GM21723 (cell line): ENCODE measurements around the gene KRAS.

Source experiments
- ATAC-seq: cut with Tn5 transposase; IDR thresholded peaks from one replicate; pipeline ENCODE4 v1.9.1; 2021; ENCODE audit warnings: mild to moderate bottlenecking, moderate library complexity; ENCODE audit not compliant: unreplicated experiment

KRAS gene

DNA sequence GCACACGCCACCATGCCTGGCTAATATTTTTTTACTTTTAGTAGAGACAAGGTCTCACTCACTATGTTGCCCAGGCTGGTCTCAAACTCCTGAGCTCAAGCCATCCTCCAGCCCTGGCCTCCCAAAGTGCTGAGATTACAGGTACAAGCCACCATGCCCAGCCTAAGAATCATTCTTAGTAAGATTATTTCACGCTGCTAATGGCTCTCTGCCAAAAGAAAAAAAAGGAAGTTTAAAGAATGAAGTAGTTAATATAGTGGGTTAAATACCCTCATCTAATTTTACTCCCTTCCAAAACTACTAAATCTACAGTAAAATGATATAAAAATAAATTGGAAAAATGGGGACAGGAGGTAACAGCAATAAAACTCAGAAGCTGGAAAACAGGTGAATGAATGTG, 53.1 kb downstream of the KRAS start:
- no peak for ATAC-seq

DNA sequence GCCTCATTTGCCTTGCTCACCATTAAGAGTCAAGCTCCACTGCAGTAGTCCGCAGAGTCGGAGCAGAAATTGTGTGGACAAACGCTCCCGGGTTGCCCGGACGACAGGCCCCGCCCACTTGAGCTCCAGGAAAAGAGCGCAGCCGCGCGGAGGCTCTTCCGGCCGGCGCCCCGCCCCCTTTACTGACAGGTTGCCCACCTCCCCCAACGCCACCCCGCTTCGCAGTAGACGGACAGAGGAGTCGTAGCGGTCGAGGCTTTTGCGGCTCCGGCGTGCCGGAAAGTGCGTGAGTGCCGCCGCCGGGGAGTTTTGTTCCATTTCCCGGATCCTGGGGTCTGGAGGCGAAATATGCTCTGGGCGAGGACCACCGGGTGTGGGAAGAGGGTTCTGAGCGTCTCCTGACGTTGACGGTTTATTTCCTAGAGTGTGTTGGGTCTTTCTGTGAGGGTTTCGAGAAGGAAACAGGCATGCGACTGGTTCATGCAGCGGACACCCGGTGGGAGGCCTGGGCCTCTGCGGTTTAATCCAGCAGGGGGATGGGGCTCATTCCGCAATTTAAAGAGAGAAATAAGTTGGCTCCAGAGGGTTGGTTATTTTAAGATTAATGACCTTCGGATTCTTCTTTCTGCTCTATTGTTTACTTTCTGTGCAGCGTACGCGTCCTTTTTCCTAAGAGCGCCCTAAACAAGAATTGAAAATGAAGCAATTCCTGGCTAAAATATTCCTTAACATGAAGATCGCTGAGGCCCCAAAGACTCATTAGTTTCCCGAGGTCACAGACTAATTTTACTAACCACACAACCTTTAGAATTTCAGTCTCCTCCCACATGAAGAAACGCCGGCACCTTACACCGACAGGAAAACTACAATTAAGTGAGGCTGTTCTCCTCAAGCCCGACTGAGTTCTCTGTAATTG, 55.4 kb downstream of the KRAS start, which contains the start of the genes DNAI7 and ETFRF1:
DNAI7 (minus strand) TSS at position 105 of the 916 bp plus-strand sequence; CDS start at position 23, 82 bp downstream.
ETFRF1 (plus strand) TSS at position 182 of the 916 bp plus-strand sequence. CDS start 8,720 bp downstream, outside the sequence.
- peak; percentile 97 for ATAC-seq

- no peak for ATAC-seq
These were observed 56.0 kb downstream of the KRAS start for GRCh38 chr12:25194722-25195055.

- ATAC-seq, result no peak
These were observed 56.5 kb downstream of the KRAS start for GRCh38 chr12:25194214-25194613.

- ATAC-seq, result no peak
These were observed 59.9 kb downstream of the KRAS start for GRCh38 chr12:25190793-25191192.

- ATAC-seq, result no peak
These were observed 61.1 kb downstream of the KRAS start for GRCh38 chr12:25189656-25190055.

GRCh38 chr12:25187781-25188180, 62.9 kb downstream of the KRAS start:
- ATAC-seq, result no peak

DNA sequence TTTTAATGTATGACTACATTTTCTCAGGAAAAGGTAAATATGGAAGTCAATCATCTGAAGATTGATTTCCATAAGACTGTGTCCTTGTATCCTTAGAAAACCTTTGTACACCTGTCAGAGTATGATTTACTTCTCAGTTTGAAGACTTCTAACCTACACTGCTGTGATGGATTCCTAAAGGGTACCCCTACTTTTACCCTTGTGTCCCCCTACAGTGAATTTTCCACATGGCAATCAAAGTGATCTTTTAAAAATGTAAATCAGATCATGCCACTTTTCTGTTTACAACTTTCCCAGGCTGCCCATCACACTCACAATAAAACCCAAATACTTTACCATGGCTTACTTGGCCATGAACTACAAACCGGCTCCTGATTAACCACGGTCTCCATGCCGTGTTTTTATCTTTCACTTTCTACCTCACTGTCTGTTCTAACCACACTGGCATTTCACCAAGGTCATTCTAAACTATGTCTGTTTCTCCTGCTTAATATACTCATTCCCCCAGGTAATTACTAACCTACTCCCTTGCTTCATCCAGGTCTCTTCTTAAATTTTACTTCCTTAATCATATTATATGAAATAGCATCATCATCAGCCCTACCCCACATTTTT, 63.8 kb downstream of the KRAS start:
- peak; percentile 95 for ATAC-seq

GRCh38 chr12:25186038-25186787, 64.5 kb downstream of the KRAS start:
- peak; percentile 64 for ATAC-seq

- no peak for ATAC-seq
These were observed 66.6 kb downstream of the KRAS start for GRCh38 chr12:25184132-25184531.

DNA sequence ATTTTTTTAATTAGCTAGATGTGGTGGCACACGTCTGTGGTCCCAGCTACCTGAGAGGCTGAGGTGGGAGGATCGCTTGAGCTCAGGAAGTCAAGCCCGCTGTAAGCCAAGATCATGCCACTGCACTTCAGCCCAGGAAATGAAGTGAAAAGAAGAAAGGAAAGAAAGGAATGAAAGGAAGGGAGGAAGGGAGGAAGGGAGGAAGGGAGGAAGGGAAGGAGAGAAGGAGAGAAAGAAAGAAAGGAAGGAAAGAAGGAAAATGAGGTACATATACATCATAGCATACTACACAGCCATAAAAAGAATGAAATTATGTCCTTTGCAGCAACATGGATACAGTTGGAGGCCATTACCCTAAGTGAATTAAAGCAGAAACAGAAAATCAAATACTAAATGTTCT, 68.0 kb downstream of the KRAS start:
- no peak for ATAC-seq

- no peak for ATAC-seq
These were observed 87.9 kb downstream of the KRAS start for GRCh38 chr12:25162866-25163265.

DNA sequence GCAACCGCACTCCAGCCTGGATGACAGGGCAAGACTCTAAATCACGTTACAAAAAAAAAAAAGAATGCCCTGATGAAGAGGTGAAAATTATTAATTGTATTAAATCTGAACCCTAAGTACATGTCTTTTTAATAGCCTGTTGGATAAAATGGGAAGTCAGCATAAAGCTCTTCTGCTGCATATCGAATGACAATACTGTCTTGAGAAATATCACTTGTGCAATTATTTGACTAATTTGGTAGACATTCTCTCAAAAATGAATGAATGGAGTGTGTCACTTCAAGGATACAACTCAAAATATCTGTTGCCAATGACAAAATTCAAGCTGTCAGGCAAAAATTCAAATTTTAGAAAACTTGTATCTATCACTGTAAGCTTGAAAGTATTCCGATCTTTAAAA, 94.7 kb downstream of the KRAS start:
- no peak for ATAC-seq

GRCh38 chr12:25155022-25155576, 95.6 kb downstream of the KRAS start:
- ATAC-seq, result peak; percentile 70
